Thoracic aorta (tissue), 2 donors: Measurements from ENCODE around the gene DOCK10. TPM values are rescaled to one million over a fixed set of nuclear protein-coding genes. Genes with fewer than 3 reads are reported as not detected.

Source experiments
- ATAC-seq: fragments of 150-250 bp; one replicate; pipeline ENCODE4 v1.8.0; 2017; ENCODE audit warnings: low read depth; ENCODE audit not compliant: insufficient number of reproducible peaks, low FRiP score
- DNase-seq: peaks from one replicate; pipeline ENCODE4 v3.0.0-alpha.2; 2020; ENCODE audit warnings: low spot score
- H3K27ac ChIP-seq, 2 donors: fragments of 200-600 bp; sonication (generic); 1 replicate in 1 of 2; 2 replicates in 1 of 2; pipeline ENCODE4 v1.5.1; 2016; ENCODE audit warnings: mild to moderate bottlenecking in 2 of 2, moderate library complexity in 2 of 2
- H3K27me3 ChIP-seq: fragments of 200-600 bp; sonication (generic); replicated peaks from 2 replicates; pipeline ENCODE4 v1.6.0; 2016; ENCODE audit warnings: mild to moderate bottlenecking; ENCODE audit not compliant: insufficient read depth
- H3K36me3 ChIP-seq: fragments of 200-600 bp; sonication (generic); one replicate; pipeline ENCODE4 v1.5.1; 2016
- H3K4me1 ChIP-seq, 2 donors: fragments of 200-600 bp; sonication (generic); 1 replicate in 1 of 2; 2 replicates in 1 of 2; pipeline versions ENCODE4 v1.5.1 to v1.6.0; 2016; ENCODE audit warnings: low read depth in 2 of 2, mild to moderate bottlenecking in 1 of 2; ENCODE audit not compliant: control insufficient read depth in 1 of 2
- H3K4me3 ChIP-seq: fragments of 200-600 bp; sonication (generic); 2 replicates; pipeline ENCODE4 v1.5.1; 2016; ENCODE audit warnings: mild to moderate bottlenecking
- H3K9me3 ChIP-seq: fragments of 200-600 bp; sonication (generic); 2 replicates; pipeline ENCODE4 v1.5.1; 2016
- total RNA-seq, 2 donors: library from RNA; depleted of rRNA; stranded (reverse); fragments of >200 nt; gene quantifications; one replicate each; pipeline versions ENCODE4 v1.1.0 to v1.2.3, GENCODE V29; 2016
- TF ChIP-seq, protein P1 (sequence below): fragments of 200-600 bp; sonication (generic); IDR thresholded peaks from one replicate; pipeline ENCODE4 v1.5.1; 2019; ENCODE audit warnings: antibody characterized with exemption

The DOCK10 gene
- total RNA-seq, 2 donors from 2014 or later, result 44.9 to 53.0 TPM

DNA sequence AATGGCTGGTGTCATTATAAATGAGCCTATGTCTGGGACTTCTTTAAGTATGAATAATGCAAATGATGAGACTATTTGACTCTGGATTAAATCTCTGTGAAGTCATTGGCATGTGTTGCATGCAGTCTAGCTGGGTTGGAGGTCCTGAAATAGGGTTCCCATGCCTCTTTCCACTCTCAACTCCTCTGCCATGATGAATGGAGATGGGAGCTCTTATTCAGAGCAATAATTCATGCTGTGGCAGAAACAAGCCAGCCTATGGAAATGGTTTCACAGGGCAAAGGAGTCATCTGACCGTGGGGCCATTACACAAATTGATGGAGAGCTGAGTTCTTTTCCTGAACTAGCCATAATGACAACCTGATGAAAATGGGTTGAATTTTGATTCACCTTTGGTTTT lies 310.6 kb downstream of the DOCK10 start:
- ATAC-seq (no peak), DNase-seq (no peak)
- H3K27ac ChIP-seq, result no peak overlapping the region
- H3K36me3 ChIP-seq, result no peaks in the 10 kb centered on the region
- TF ChIP-seq, protein P1, sequence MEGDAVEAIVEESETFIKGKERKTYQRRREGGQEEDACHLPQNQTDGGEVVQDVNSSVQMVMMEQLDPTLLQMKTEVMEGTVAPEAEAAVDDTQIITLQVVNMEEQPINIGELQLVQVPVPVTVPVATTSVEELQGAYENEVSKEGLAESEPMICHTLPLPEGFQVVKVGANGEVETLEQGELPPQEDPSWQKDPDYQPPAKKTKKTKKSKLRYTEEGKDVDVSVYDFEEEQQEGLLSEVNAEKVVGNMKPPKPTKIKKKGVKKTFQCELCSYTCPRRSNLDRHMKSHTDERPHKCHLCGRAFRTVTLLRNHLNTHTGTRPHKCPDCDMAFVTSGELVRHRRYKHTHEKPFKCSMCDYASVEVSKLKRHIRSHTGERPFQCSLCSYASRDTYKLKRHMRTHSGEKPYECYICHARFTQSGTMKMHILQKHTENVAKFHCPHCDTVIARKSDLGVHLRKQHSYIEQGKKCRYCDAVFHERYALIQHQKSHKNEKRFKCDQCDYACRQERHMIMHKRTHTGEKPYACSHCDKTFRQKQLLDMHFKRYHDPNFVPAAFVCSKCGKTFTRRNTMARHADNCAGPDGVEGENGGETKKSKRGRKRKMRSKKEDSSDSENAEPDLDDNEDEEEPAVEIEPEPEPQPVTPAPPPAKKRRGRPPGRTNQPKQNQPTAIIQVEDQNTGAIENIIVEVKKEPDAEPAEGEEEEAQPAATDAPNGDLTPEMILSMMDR, result no peak
- H3K4me3 ChIP-seq, result no peak overlapping the region
- no peaks in the 10 kb centered on the region for H3K27me3 ChIP-seq
- H3K9me3 ChIP-seq, result peaks cover 5% of the 10 kb centered on the region
- H3K4me1 ChIP-seq, result no peaks in the 10 kb centered on the region

GRCh38 chr2:224729435-224729834 lies 312.8 kb downstream of the DOCK10 start:
- Histone ChIP-seq H3K4me3 (no peak overlapping the region), H3K4me1 (no peaks in the 10 kb centered on the region), H3K36me3 (no peaks in the 10 kb centered on the region), H3K9me3 (no peaks in the 10 kb centered on the region), H3K27me3 (no peaks in the 10 kb centered on the region), H3K27ac (no peak overlapping the region)
- DNase-seq, result no peak
- TF ChIP-seq, protein P1, result no peak
- no peak for ATAC-seq

DNA sequence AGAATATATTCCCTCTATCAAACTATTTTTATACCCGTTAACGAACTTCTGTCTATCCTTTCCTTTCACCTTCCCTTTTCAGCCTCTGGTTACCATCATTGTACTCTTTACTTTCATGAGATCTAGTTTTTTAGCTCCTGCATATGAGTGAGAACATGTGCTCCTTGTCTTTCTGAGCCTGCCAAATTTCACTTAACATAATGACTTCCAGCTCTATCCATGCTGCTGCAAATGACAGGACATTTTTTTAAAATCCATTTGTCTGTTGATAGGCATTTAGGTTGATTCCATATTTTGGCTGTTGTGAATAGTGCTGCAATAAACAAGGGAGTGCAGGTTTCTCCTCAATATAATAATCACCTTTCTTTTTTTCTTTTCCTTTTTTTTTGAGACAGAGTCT lies 317.9 kb downstream of the DOCK10 start:
- no peak for DNase-seq
- no peaks in the 10 kb centered on the region for H3K36me3 ChIP-seq
- TF ChIP-seq, protein P1, result no peak
- no peaks in the 10 kb centered on the region for H3K4me1 ChIP-seq
- no peaks in the 10 kb centered on the region for H3K9me3 ChIP-seq
- no peak for ATAC-seq
- H3K27ac ChIP-seq, result no peak overlapping the region
- no peaks in the 10 kb centered on the region for H3K27me3 ChIP-seq
- H3K4me3 ChIP-seq, result no peak overlapping the region

GRCh38 chr2:224723586-224724217 lies 318.6 kb downstream of the DOCK10 start:
- DNase-seq (no peak), ATAC-seq (no peak)
- Histone ChIP-seq H3K27ac (no peak overlapping the region), H3K4me3 (no peak overlapping the region), H3K4me1 (no peaks in the 10 kb centered on the region), H3K36me3 (no peaks in the 10 kb centered on the region), H3K9me3 (no peaks in the 10 kb centered on the region), H3K27me3 (no peaks in the 10 kb centered on the region)
- TF ChIP-seq, protein P1, result no peak

- Histone ChIP-seq H3K9me3 (no peaks in the 10 kb centered on the region), H3K36me3 (no peaks in the 10 kb centered on the region), H3K27me3 (no peaks in the 10 kb centered on the region), H3K4me3 (no peak overlapping the region), H3K4me1 (no peaks in the 10 kb centered on the region), H3K27ac (no peak overlapping the region)
- TF ChIP-seq, protein P1, result no peak
- DNase-seq, result no peak
- no peak for ATAC-seq
Measured at GRCh38 chr2:224722770-224723169, 319.5 kb downstream of the DOCK10 start.
